Stimulated activated CD4-positive, alpha-beta T cell treated with anti-CD3 and anti-CD28 coated beads, Interleukin-1b, Interleukin-23, amount 100 ng/mL, for 1 hour (primary cell): ENCODE measurements around the gene ANKRD42.

Source experiments
- DNase-seq, 2 donors: peaks; one replicate each; pipeline ENCODE4 v3.0.0-alpha.2; 2020; ENCODE audit warnings: low read depth in 2 of 2

ANKRD42 gene

GRCh38 chr11:83287631-83288030 lies 94.1 kb downstream of the ANKRD42 start:
- DNase-seq = no peak

- DNase-seq = no peak
Measured at GRCh38 chr11:83292709-83293456, 99.4 kb downstream of the ANKRD42 start.

DNA sequence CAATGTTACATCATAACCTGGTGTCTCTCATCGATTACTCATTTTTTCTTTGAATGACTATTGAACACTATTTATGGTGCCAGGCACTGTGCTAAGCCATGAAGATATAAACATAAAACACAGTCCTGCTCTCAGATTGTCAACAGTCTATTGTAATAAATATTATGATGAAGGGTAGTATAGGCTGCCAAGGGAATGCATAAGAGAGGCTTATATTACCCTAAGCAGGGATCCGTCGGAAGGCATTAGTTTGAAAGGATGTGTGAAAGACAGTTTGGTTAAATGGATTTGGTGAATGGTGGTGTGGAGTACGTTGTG lies 99.9 kb downstream of the ANKRD42 start:
- DNase-seq = no peak

DNA sequence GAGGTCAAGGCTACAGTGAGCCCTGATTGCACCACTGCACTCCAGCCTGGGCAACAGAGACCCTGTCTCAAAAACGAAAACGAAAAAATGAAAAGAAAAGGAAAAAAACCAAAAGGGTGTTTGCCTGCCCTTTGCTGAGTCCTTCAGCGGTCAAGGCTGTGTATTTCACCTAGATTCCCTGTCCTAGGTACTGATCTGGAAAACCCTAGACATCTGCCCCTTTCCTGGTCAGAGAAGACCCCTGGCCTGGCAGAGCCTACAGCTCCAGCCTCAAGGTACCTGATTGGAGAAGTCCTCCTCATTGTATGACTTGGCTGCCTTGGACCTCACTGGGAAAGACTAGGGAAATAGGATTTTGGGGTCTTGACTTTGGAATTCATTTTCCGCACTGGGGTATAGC lies 100.7 kb downstream of the ANKRD42 start:
- no peak for DNase-seq
